K562 (cell line): Measurements from ENCODE around the gene CRABP2. TPM values are rescaled to one million over a fixed set of nuclear protein-coding genes. Genes with fewer than 3 reads are reported as not detected.
A peak's percentile ranks its signal among the peaks of the same experiment; 100 is the strongest.

Experiments used
- CREM ChIP-seq: IDR thresholded peaks from 2 replicates; pipeline ENCODE4 v1.6.1; 2014; ENCODE audit warnings: antibody characterized with exemption, low read depth
- GABPB1 ChIP-seq: sonication (generic); formaldehyde crosslinking; IDR thresholded peaks from 2 replicates; pipeline ENCODE4 v1.8.0; 2022; ENCODE audit warnings: mild to moderate bottlenecking, missing genetic modification reagents
- ID3 ChIP-seq, 2 experiments: fragments of 250-450 bp in 1 of 2; fragments of 450-650 bp in 1 of 2; sonication (Bioruptor Pico) in 1 of 2; IDR thresholded peaks; 2 replicates each; pipeline versions ENCODE4 v1.6.1 to v1.8.0; 2016 to 2021; ENCODE audit warnings: mild to moderate bottlenecking in 2 of 2, moderate library complexity in 2 of 2, missing compliant biosample characterization in 1 of 2, missing genetic modification characterization in 1 of 2
- REST ChIP-seq, 2 experiments: fragments of 450-650 bp; formaldehyde crosslinking in 1 of 2; IDR thresholded peaks; 2 replicates each; pipeline versions ENCODE4 v1.4.0 to v1.6.1; 2014 to 2020; ENCODE audit warnings: mild to moderate bottlenecking in 2 of 2, borderline replicate concordance in 1 of 2, low read depth in 1 of 2
- SMAD4 ChIP-seq: fragments of 250-450 bp; sonication (Bioruptor Pico); conservative IDR thresholded peaks from 2 replicates; pipeline ENCODE4 v1.8.0; 2021; ENCODE audit warnings: inconsistent platforms, mild to moderate bottlenecking, moderate library complexity
- TBP ChIP-seq: optimal IDR thresholded peaks from 2 replicates; pipeline ENCODE3; 2011; ENCODE audit warnings: low read depth, low read length, improper control_type of control experiment
- TOE1 ChIP-seq, 2 experiments: fragments of 450-650 bp in 1 of 2; sonication (generic) in 1 of 2; formaldehyde crosslinking in 1 of 2; IDR thresholded peaks; 2 replicates each; pipeline versions ENCODE4 v1.7.1 to v1.8.0; 2016 to 2022; ENCODE audit warnings: borderline replicate concordance in 2 of 2, mild to moderate bottlenecking in 2 of 2, antibody characterized with exemption in 1 of 2, inconsistent platforms in 1 of 2, low read depth in 1 of 2, missing genetic modification reagents in 1 of 2, moderate library complexity in 1 of 2
- XRCC5 ChIP-seq: fragments of 200-400 bp; formaldehyde crosslinking; IDR thresholded peaks from 2 replicates; pipeline ENCODE4 v1.6.1; 2017; ENCODE audit warnings: low read depth, mild to moderate bottlenecking, low read length
- ZBTB7A ChIP-seq: IDR thresholded peaks from 2 replicates; pipeline ENCODE4 v1.6.1; 2011; ENCODE audit warnings: low read depth, mild to moderate bottlenecking, low read length, moderate library complexity, borderline replicate concordance; ENCODE audit not compliant: control insufficient read depth
- ZNF561 ChIP-seq: fragments of 450-650 bp; formaldehyde crosslinking; conservative IDR thresholded peaks from 2 replicates; pipeline ENCODE4 v1.4.0; 2020; ENCODE audit warnings: mild to moderate bottlenecking, moderate library complexity
- ZNF766 ChIP-seq: fragments of 200-800 bp; sonication (Bioruptor generic); conservative IDR thresholded peaks from 2 replicates; pipeline ENCODE4 v1.6.1; 2016; ENCODE audit warnings: missing genetic modification characterization, missing compliant biosample characterization
- polyA plus RNA-seq, 8 experiments: library from polyadenylated mRNA; depleted of rRNA in 4 of 8; stranded (reverse) in 5 of 8; unstranded in 3 of 8; fragments of >200 nt; fragmentation: Nextera tagmentation in 2 of 8; fragmentation: Illumina TruSeq in 1 of 8; extraction: Ambion mirVana in 2 of 8; extraction: Trizol in 1 of 8; gene quantifications; 2 replicates each; pipeline versions ENCODE4 v1.2.1 to v1.2.3, GENCODE V29; 2011 to 2014; ENCODE audit warnings: inconsistent platforms in 1 of 8, missing spikeins in 1 of 8
- total RNA-seq, 7 experiments: library from RNA; depleted of rRNA in 6 of 7; stranded (reverse); fragments of >200 nt in 6 of 7; fragmentation: Illumina TruSeq in 2 of 7; extraction: Trizol in 2 of 7; gene quantifications; 2 replicates each; pipeline versions ENCODE4 v1.2.1 to v1.2.3, GENCODE V29; 2011 to 2021; ENCODE audit warnings: low replicate concordance in 1 of 7
- TF ChIP-seq, protein P1 (sequence below): fragments of 450-650 bp; formaldehyde crosslinking; IDR thresholded peaks from 2 replicates; pipeline ENCODE4 v1.4.0; 2020; ENCODE audit warnings: mild to moderate bottlenecking, mixed read lengths

Gene CRABP2
- total and polyA plus RNA-seq, 9 of the 15 experiments (the other 6 are each of a cell fraction or from before 2014, with no cell fraction given) = 0.30 to 2.5 (median 0.82) TPM

- peak; percentile 69 for TF ChIP-seq REST (IDR thresholded peaks at IDR 0.05; ENCODE audit: borderline replicate concordance)
- TF ChIP-seq REST (CRISPR knock-in tag; IDR thresholded peaks at IDR 0.05; ENCODE audit: low read depth) = no peak
- TF ChIP-seq GABPB1 (CRISPR knock-in tag) = peak; percentile 20; the same call in 1 of the 2 replicates
- no peak for TF ChIP-seq ID3 (CRISPR knock-in tag; IDR thresholded peaks at IDR 0.05)
- TF ChIP-seq ID3 (tag; IDR thresholded peaks at IDR 0.05) = no peak
- TF ChIP-seq TBP = peak; percentile 24
- 0 out of 2 replicates have a peak, but pooled peaks have one; percentile 27 for TF ChIP-seq CREM
- peak; percentile 82; the same call in 1 of the 2 replicates for TF ChIP-seq XRCC5
- TF ChIP-seq, protein P1, sequence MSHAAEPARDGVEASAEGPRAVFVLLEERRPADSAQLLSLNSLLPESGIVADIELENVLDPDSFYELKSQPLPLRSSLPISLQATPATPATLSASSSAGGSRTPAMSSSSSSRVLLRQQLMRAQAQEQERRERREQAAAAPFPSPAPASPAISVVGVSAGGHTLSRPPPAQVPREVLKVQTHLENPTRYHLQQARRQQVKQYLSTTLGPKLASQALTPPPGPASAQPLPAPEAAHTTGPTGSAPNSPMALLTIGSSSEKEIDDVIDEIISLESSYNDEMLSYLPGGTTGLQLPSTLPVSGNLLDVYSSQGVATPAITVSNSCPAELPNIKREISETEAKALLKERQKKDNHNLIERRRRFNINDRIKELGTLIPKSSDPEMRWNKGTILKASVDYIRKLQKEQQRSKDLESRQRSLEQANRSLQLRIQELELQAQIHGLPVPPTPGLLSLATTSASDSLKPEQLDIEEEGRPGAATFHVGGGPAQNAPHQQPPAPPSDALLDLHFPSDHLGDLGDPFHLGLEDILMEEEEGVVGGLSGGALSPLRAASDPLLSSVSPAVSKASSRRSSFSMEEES (CRISPR knock-in tag) = no peak
- TF ChIP-seq ZNF561 = no peak
- TF ChIP-seq SMAD4 (CRISPR knock-in tag) = 0 out of 2 replicates have a peak, but pooled peaks have one; percentile 30
- no peak for TF ChIP-seq TOE1 (IDR thresholded peaks at IDR 0.05; ENCODE audit: borderline replicate concordance)
- TF ChIP-seq TOE1 (CRISPR knock-in tag; IDR thresholded peaks at IDR 0.05; ENCODE audit: borderline replicate concordance, low read depth) = no peak
- TF ChIP-seq ZBTB7A = peak; percentile 50; the same call in 1 of the 2 replicates
- no peak for TF ChIP-seq ZNF766 (CRISPR knock-in tag)
Measured at GRCh38 chr1:156656806-156657740, 48.3 kb downstream of the CRABP2 start (continued).
